ENCODE measurements around the gene STX3.
"Not testable (repeated sequence)": the region's sequence is repeated elsewhere in the genome, so short reads cannot be mapped to it uniquely, and the experiment has no call there.

Gene STX3

GRCh38 chr11:59794417-59794816 is 39.2 kb downstream of the STX3 start:
- no peak for DNase-seq

- DNase-seq, result no peak
Measured at GRCh38 chr11:59800390-59801025, 45.3 kb downstream of the STX3 start.

- no peak for DNase-seq
Measured at GRCh38 chr11:59801160-59801706, 46.1 kb downstream of the STX3 start.

GRCh38 chr11:59801981-59802638 is 46.9 kb downstream of the STX3 start:
- DNase-seq, result no peak

- DNase-seq, result no peak
Measured at GRCh38 chr11:59802639-59803176, 47.5 kb downstream of the STX3 start.

- DNase-seq, result no peak
Measured at GRCh38 chr11:59804061-59804460, 48.9 kb downstream of the STX3 start.

GRCh38 chr11:59807047-59807610 is 52.0 kb downstream of the STX3 start:
- DNase-seq, result no peak

- peak; percentile 96 for DNase-seq
Measured at GRCh38 chr11:59810189-59810910, 55.2 kb downstream of the STX3 start, which contains the start of gene MRPL16. MRPL16 (minus strand) TSS chr11:59810778; CDS start chr11:59810658, 120 bp downstream.

- no peak for DNase-seq
Measured at GRCh38 chr11:59810911-59811259, 55.7 kb downstream of the STX3 start.

- DNase-seq, result no peak
Measured at GRCh38 chr11:59812220-59812619, 57.0 kb downstream of the STX3 start.

- DNase-seq, result no peak
Measured at GRCh38 chr11:59813364-59813763, 58.2 kb downstream of the STX3 start.

GRCh38 chr11:59814021-59814420 is 58.8 kb downstream of the STX3 start:
- no peak for DNase-seq

- no peak for DNase-seq
Measured at GRCh38 chr11:59815754-59816153, 60.6 kb downstream of the STX3 start.

GRCh38 chr11:59816434-59816833 is 61.3 kb downstream of the STX3 start:
- not testable (repeated sequence) for DNase-seq

- DNase-seq, result no peak
Measured at GRCh38 chr11:59818572-59818971, 63.4 kb downstream of the STX3 start.

GRCh38 chr11:59822989-59823566 is 67.9 kb downstream of the STX3 start:
- no peak for DNase-seq

- DNase-seq, result no peak
Measured at GRCh38 chr11:59829358-59829757, 74.2 kb downstream of the STX3 start.

- no peak for DNase-seq
Measured at GRCh38 chr11:59833602-59834001, 78.4 kb downstream of the STX3 start.

GRCh38 chr11:59839615-59840014 is 84.4 kb downstream of the STX3 start:
- DNase-seq, result no peak

- DNase-seq, result no peak
Measured at GRCh38 chr11:59841514-59841913, 86.3 kb downstream of the STX3 start.

GRCh38 chr11:59842316-59842715 is 87.1 kb downstream of the STX3 start:
- no peak for DNase-seq

- no peak for DNase-seq
Measured at GRCh38 chr11:59845399-59845798, 90.2 kb downstream of the STX3 start, which contains the start of gene CBLIF. CBLIF (minus strand) TSS chr11:59845499; CDS start chr11:59845453, 46 bp downstream.

- no peak for DNase-seq
Measured at GRCh38 chr11:59846556-59846955, 91.4 kb downstream of the STX3 start.
